GM12874 (cell line): ENCODE data around the gene ZFYVE28.

Source experiments
- CTCF ChIP-seq: IDR thresholded peaks from 2 replicates; pipeline ENCODE4 v1.5.1; 2011; ENCODE audit warnings: low read depth, mild to moderate bottlenecking, control low read depth, low read length, moderate library complexity; ENCODE audit not compliant: insufficient read depth

Gene ZFYVE28

GRCh38 chr4:2417765-2418649, at the start of gene ZFYVE28:
TSS of gene ZFYVE28 (minus strand) at chr4:2418645. CDS start at chr4:2418323, 322 bp downstream.
- no peak for TF ChIP-seq CTCF

GRCh38 chr4:2465032-2465431, 46.6 kb upstream of the ZFYVE28 start:
- TF ChIP-seq CTCF, result no peak

GRCh38 chr4:2462992-2463762, 44.7 kb upstream of the ZFYVE28 start:
- no peak for TF ChIP-seq CTCF

GRCh38 chr4:2462218-2462991, 44.0 kb upstream of the ZFYVE28 start:
- peak; percentile 66 for TF ChIP-seq CTCF

GRCh38 chr4:2461246-2461960, 43.0 kb upstream of the ZFYVE28 start:
- TF ChIP-seq CTCF, result no peak

GRCh38 chr4:2459589-2460349, 41.3 kb upstream of the ZFYVE28 start:
- TF ChIP-seq CTCF, result no peak
